Activated naive CD4-positive, alpha-beta T cell treated with anti-CD3 and anti-CD28 coated beads, Interleukin-2, amount 50 U/mL, for 72 hours (primary cell): ENCODE measurements around the gene UBXN1. TPM values are rescaled to one million over a fixed set of nuclear protein-coding genes. Genes with fewer than 3 reads are reported as not detected.

Experiments
- ATAC-seq, 2 donors: fragments of 150-1000 bp; cut with Tn5 transposase; 2 replicates each; pipeline ENCODE4 v1.10.0; 2021; ENCODE audit warnings: mild to moderate bottlenecking in 2 of 2, moderate library complexity in 2 of 2
- DNase-seq, 2 donors: peaks; one replicate each; pipeline ENCODE4 v3.0.0; 2021 to 2022; ENCODE audit warnings: low spot score in 2 of 2
- H3K27ac Mint-ChIP-seq, 2 donors: one replicate each; pipeline ENCODE4 v1.8.0; 2022; ENCODE audit warnings: mild to moderate bottlenecking in 2 of 2, mixed read lengths in 2 of 2
- H3K36me3 Mint-ChIP-seq, 2 donors: one replicate each; pipeline ENCODE4 v1.8.0; 2022; ENCODE audit warnings: mixed read lengths in 2 of 2
- H3K9me3 Mint-ChIP-seq, 2 donors: one replicate each; pipeline ENCODE4 v1.8.0; 2022; ENCODE audit warnings: mixed read lengths in 2 of 2
- total RNA-seq, 2 donors: library from RNA; stranded (reverse); gene quantifications; one replicate each; pipeline ENCODE4 v1.2.3, GENCODE V29; 2022

Gene UBXN1
- total RNA-seq, 2 donors from 2014 or later = 97.2 to 129 TPM

- Mint-ChIP-seq H3K27ac (peak overlapping the region; percentile 62 to 72), H3K9me3 (no peaks in the 10 kb centered on the region), H3K36me3 (peaks cover 27 to 43% of the 10 kb centered on the region in 2 donors)
- no peak for DNase-seq
- no peak for ATAC-seq
These were observed 46.4 kb downstream of the UBXN1 start for GRCh38 chr11:62632492-62632891.

GRCh38 chr11:62627713-62628112 lies 51.2 kb downstream of the UBXN1 start:
- DNase-seq (no peak), ATAC-seq (no peak)
- H3K9me3 Mint-ChIP-seq = no peaks in the 10 kb centered on the region
- peaks cover 23 to 34% of the 10 kb centered on the region in 2 donors for H3K36me3 Mint-ChIP-seq
- H3K27ac Mint-ChIP-seq = peak overlapping the region in 1 of 2 donors; percentile 79

Other genes with a start within 250 kb of the UBXN1 start
- gene AHNAK, start 132.3 kb downstream of the UBXN1 start, total RNA-seq = 10 to 100 TPM; 17.6 to 97.3 TPM
- gene EEF1G, start 105.2 kb downstream of the UBXN1 start, total RNA-seq = 1,000 to 10,000 TPM; 1,622 to 2,023 TPM
- 10 to 100 TPM; 31.8 to 34.9 TPM for gene TUT1, start 87.5 kb downstream of the UBXN1 start, total RNA-seq
- gene MTA2, start 77.2 kb downstream of the UBXN1 start, total RNA-seq = 100 to 1,000 TPM; 180 to 259 TPM
- 100 to 1,000 TPM; 104 to 141 TPM for gene EML3, start 66.3 kb downstream of the UBXN1 start, total RNA-seq
- 1 to 10 TPM; 1.1 to 1.9 TPM for gene ROM1, start 65.8 kb downstream of the UBXN1 start, total RNA-seq
- 10 to 100 TPM; 69.6 to 79.5 TPM for gene B3GAT3, start 57.1 kb downstream of the UBXN1 start, total RNA-seq
- gene GANAB, start 32.5 kb downstream of the UBXN1 start, total RNA-seq = 100 to 1,000 TPM; 187 to 241 TPM
- 10 to 100 TPM; 11.8 to 32.5 TPM for gene INTS5, start 25.8 kb downstream of the UBXN1 start, total RNA-seq
- 100 to 1,000 TPM in 1 of 2 donors, 10 to 100 TPM in 1; 62.0 to 103 TPM for gene C11orf98, start 13.9 kb downstream of the UBXN1 start, total RNA-seq
- gene CSKMT, start 13.8 kb downstream of the UBXN1 start, total RNA-seq = 10 to 100 TPM; 20.7 to 34.4 TPM
- gene UQCC3, start 7.4 kb downstream of the UBXN1 start, total RNA-seq = 1 to 10 TPM in 1 of 2 donors, under 1 TPM in 1; 0.87 to 4.7 TPM
- 10 to 100 TPM; 16.6 to 24.3 TPM for gene LBHD1, start 6.8 kb downstream of the UBXN1 start, total RNA-seq
- gene LRRN4CL, start 10.5 kb upstream of the UBXN1 start, total RNA-seq = under 1 TPM; 0.48 to 0.49 TPM
- 10 to 100 TPM; 28.8 to 42.6 TPM for gene BSCL2, start 28.4 kb upstream of the UBXN1 start, total RNA-seq
- gene GNG3, start 28.6 kb upstream of the UBXN1 start, total RNA-seq = not detected
- gene HNRNPUL2, start 48.4 kb upstream of the UBXN1 start, total RNA-seq = 10 to 100 TPM; 54.4 to 63.2 TPM
- 10 to 100 TPM; 55.6 to 68.9 TPM for gene TTC9C, start 49.4 kb upstream of the UBXN1 start, total RNA-seq
- gene ZBTB3, start 75.1 kb upstream of the UBXN1 start, total RNA-seq = 10 to 100 TPM in 1 of 2 donors, 1 to 10 TPM in 1; 7.8 to 23.9 TPM
- 100 to 1,000 TPM; 116 to 172 TPM for gene POLR2G, start 82.5 kb upstream of the UBXN1 start, total RNA-seq
- gene TAF6L, start 92.3 kb upstream of the UBXN1 start, total RNA-seq = 10 to 100 TPM; 16.7 to 32.2 TPM
- gene TMEM179B, start 108.3 kb upstream of the UBXN1 start, total RNA-seq = 10 to 100 TPM; 19.5 to 20.9 TPM
- gene TMEM223, start 112.9 kb upstream of the UBXN1 start, total RNA-seq = 10 to 100 TPM in 1 of 2 donors, 1 to 10 TPM in 1; 8.9 to 11.3 TPM
- 100 to 1,000 TPM; 104 to 132 TPM for gene NXF1, start 126.4 kb upstream of the UBXN1 start, total RNA-seq
- gene STX5, start 153.0 kb upstream of the UBXN1 start, total RNA-seq = 10 to 100 TPM; 23.0 to 61.3 TPM
- gene TEX54, start 153.8 kb upstream of the UBXN1 start, total RNA-seq = under 1 TPM in 1 of 2 donors, not detected in 1; 0.70 TPM
- gene WDR74, start 160.5 kb upstream of the UBXN1 start, total RNA-seq = 100 to 1,000 TPM in 1 of 2 donors, 10 to 100 TPM in 1; 87.2 to 105 TPM
- gene SLC3A2, start 201.8 kb upstream of the UBXN1 start, total RNA-seq = 100 to 1,000 TPM; 295 to 308 TPM
- not detected for gene CHRM1, start 242.3 kb upstream of the UBXN1 start, total RNA-seq